ENCODE measurements around the gene WASF1. TPM values are rescaled to one million over a fixed set of nuclear protein-coding genes. Genes with fewer than 3 reads are reported as not detected.

Gene WASF1
- total and polyA plus RNA-seq, 12 donors, result 4.7 to 23.7 (median 8.9) TPM

DNA sequence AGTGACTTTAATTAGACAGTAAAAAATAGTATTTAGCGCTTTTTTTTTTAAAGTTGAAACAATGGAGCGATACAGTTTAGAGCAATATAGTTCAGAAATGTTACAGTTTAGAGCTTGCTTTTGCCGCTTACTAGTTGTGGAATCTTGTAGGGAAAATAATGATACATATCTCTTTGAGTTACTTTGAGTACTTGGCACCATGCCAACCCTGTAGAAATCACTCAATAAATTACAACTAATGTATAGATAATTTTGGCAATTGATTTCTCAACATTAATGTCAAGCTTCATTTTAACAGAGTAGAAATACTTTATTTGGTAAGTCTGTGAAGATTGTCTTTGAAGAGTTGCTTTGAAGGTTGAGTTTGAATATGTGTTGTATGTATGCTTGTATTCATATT, 28.2 kb upstream of the WASF1 start:
- peaks cover 0 to 15% of the 10 kb centered on the region in 2 donors for H3K36me3 ChIP-seq (replicated peaks in 1 of 2)
- TF ChIP-seq CTCF (IDR thresholded peaks at IDR 0.05) (no peak), POLR2A (IDR thresholded peaks at IDR 0.05) (no peak)
- intact Hi-C loops (cut with DNase I), result no loop called here
- H3K27me3 ChIP-seq, result no peaks in the 10 kb centered on the region
- H3K4me3 ChIP-seq, result no peak overlapping the region
- H3K27ac ChIP-seq, result no peak overlapping the region
- no peak for DNase-seq
- WGBS, 4 donors, result 94 to 99% (median 98%) methylated on average over 3 of the region's 3 CpGs
- peaks cover 3 to 6% of the 10 kb centered on the region in 2 donors for H3K4me1 ChIP-seq (replicated peaks in 1 of 2)
- no peaks in the 10 kb centered on the region for H3K9me3 ChIP-seq (replicated peaks in 1 of 3)

- Histone ChIP-seq H3K27me3 (no peaks in the 10 kb centered on the region), H3K27ac (no peak overlapping the region), H3K36me3 (replicated peaks in 1 of 2) (no peaks in the 10 kb centered on the region), H3K4me1 (replicated peaks in 1 of 2) (peaks cover 0 to 9% of the 10 kb centered on the region in 2 donors), H3K9me3 (replicated peaks in 1 of 3) (no peaks in the 10 kb centered on the region), H3K4me3 (no peak overlapping the region)
- TF ChIP-seq CTCF (IDR thresholded peaks at IDR 0.05) (no peak), POLR2A (IDR thresholded peaks at IDR 0.05) (no peak)
- intact Hi-C loops (cut with DNase I), result no loop called here
- DNase-seq, result no peak
- 88 to 98% (median 95%) methylated on average over 3 of the region's 3 CpGs for WGBS, 4 donors
These were observed 21.8 kb upstream of the WASF1 start for GRCh38 chr6:110201151-110201884.

GRCh38 chr6:110198561-110198960, 19.1 kb upstream of the WASF1 start:
- Histone ChIP-seq H3K4me1 (replicated peaks in 1 of 2) (peaks cover 0 to 20% of the 10 kb centered on the region in 2 donors), H3K27me3 (no peaks in the 10 kb centered on the region), H3K9me3 (replicated peaks in 1 of 3) (no peaks in the 10 kb centered on the region), H3K27ac (no peak overlapping the region), H3K4me3 (no peak overlapping the region), H3K36me3 (replicated peaks in 1 of 2) (peaks cover 0 to 8% of the 10 kb centered on the region in 2 donors)
- TF ChIP-seq CTCF (IDR thresholded peaks at IDR 0.05) (no peak), POLR2A (IDR thresholded peaks at IDR 0.05) (no peak)
- WGBS, 4 donors, result 97 to 99% (median 98%) methylated on average over 3 of the region's 3 CpGs
- DNase-seq, result no peak
- intact Hi-C loops (cut with DNase I), result no loop called here

DNA sequence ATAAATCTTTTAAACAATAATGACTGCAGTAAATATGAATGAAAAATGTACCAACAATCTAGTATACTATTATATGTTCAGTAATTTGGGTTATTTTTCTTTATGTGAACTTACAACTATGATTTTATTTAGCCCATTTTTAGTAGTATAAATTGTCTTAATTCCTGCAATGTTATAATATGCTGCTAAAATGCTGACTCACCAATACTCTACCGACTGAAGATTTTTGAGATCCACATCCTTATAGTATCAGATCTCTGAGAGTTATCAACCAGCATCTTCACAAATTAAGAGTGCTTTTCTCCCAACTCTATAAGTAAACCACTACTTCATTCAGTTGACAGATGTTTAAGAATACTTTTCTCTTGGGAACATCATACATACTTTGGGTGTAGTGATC, 17.4 kb upstream of the WASF1 start:
- WGBS, 4 donors, result 66 to 78% (median 72%) methylated on average over 1 of the region's 1 CpG

More for the DNA sequence above, 17.4 kb upstream of the WASF1 start:
- H3K27me3 ChIP-seq, result no peaks in the 10 kb centered on the region
- intact Hi-C loops (cut with DNase I), result no loop called here
- peaks cover 0 to 20% of the 10 kb centered on the region in 2 donors for H3K4me1 ChIP-seq (replicated peaks in 1 of 2)
- no peak for DNase-seq
- no peaks in the 10 kb centered on the region for H3K9me3 ChIP-seq (replicated peaks in 1 of 3)
- H3K27ac ChIP-seq, result no peak overlapping the region
- no peak overlapping the region for H3K4me3 ChIP-seq
- H3K36me3 ChIP-seq (replicated peaks in 1 of 2), result peaks cover 0 to 9% of the 10 kb centered on the region in 2 donors
- TF ChIP-seq CTCF (IDR thresholded peaks at IDR 0.05), result no peak
- no peak for TF ChIP-seq POLR2A (IDR thresholded peaks at IDR 0.05)

All from adrenal gland (tissue), 12 donors.